GM12873 (cell line): ENCODE results near the gene ZNF804A.

ENCODE experiments used
- TF ChIP-seq, protein P1 (sequence below): IDR thresholded peaks from 2 replicates; pipeline ENCODE4 v1.5.1; 2012; ENCODE audit warnings: low read depth, mild to moderate bottlenecking, moderate library complexity, low read length, control low read depth; ENCODE audit not compliant: insufficient read depth; ENCODE audit errors: missing control alignments

ZNF804A gene

DNA sequence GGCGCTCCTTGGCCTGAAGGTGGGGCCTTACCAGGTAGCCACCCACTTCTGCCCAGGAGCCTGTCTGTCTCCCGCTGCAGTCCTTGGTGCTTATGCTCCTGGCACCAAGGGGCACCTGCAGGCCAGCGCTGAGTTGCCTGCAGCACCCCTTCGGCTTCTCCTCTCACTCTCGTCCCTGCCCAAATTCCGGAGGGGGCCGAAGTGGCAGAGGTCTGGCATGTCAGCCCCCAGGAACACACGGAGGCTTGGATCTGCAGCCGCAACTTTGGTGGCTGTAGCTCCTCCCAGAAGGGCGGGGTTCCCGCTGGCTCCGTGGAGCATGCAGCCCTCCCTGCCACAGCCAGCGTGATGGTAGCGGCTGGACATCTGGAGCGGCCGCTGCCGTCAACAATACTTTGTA is 37.7 kb upstream of the ZNF804A start:
- TF ChIP-seq, protein P1, sequence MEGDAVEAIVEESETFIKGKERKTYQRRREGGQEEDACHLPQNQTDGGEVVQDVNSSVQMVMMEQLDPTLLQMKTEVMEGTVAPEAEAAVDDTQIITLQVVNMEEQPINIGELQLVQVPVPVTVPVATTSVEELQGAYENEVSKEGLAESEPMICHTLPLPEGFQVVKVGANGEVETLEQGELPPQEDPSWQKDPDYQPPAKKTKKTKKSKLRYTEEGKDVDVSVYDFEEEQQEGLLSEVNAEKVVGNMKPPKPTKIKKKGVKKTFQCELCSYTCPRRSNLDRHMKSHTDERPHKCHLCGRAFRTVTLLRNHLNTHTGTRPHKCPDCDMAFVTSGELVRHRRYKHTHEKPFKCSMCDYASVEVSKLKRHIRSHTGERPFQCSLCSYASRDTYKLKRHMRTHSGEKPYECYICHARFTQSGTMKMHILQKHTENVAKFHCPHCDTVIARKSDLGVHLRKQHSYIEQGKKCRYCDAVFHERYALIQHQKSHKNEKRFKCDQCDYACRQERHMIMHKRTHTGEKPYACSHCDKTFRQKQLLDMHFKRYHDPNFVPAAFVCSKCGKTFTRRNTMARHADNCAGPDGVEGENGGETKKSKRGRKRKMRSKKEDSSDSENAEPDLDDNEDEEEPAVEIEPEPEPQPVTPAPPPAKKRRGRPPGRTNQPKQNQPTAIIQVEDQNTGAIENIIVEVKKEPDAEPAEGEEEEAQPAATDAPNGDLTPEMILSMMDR, result no peak

DNA sequence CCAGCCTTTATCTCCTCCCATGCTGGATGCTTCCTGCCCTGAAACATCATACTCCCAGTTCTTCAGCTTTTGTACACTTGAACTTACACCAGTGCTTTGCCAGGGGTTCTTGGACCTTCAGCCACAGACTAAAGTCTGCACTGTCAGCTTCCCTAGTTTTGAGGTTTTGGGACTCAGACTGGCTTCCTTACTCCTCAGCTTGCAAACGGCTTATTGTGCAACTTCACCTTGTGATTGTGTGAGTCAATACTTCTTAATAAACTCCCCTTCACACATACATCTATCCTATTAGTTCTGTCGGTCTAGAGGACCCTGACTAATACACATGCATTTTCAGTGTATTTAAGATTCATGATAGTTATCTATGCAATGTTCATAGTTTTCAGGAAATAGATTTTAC is 35.8 kb upstream of the ZNF804A start:
- TF ChIP-seq, protein P1, result no peak

DNA sequence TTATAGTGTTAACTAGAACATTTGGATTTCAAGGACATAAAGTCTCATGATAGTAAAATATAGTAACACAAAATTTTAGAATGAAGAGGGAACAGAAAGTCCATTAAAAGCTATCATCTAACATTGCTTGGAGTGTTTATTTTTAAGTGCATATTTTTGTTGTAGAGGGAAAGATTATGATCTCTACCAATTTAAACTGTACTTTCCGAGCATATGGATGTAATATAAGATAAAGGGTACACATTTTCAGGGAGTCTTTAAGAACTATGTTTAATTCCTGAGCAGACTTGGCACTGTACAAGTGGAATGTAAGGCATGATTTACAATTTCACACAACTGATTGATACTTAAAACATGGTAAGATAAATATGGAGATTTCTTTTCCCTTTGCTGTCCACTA is 34.2 kb upstream of the ZNF804A start:
- TF ChIP-seq, protein P1, result no peak

DNA sequence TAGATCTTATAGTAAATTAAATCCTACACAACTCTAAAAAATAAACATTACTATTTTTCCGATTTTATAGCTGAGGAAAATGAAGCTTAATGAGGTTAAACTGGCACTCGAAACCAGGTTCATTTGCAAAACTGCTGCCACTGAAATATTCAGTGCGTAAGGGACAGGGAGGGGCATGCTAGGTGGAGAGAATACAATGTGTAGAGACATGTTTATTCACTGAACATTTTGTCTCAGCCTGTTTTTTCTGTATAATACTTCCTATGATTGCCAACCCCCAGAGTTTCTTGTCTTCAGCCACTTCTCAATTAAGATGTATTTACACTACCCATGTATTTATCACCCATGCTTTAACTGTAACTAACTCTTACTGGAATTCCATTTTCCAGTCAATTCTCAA is 31.6 kb upstream of the ZNF804A start:
- TF ChIP-seq, protein P1, result no peak

DNA sequence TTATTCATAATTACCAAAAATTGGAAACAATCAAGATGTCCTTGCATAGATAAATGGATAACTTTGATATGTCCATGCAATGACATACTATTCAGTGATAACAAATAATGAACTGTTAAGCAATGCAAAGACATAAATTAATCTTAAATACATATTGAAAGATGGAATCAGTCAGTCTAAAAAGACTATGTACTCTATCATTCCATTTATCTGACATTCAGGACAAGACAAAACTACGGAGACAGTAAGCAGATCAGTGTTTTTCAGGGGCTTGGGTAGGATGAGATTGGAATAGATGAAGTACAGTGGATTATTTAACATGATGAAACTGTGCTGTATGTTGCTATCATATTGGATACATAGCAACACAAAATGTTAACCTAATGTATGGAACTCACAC is 21.3 kb upstream of the ZNF804A start:
- TF ChIP-seq, protein P1, result no peak

DNA sequence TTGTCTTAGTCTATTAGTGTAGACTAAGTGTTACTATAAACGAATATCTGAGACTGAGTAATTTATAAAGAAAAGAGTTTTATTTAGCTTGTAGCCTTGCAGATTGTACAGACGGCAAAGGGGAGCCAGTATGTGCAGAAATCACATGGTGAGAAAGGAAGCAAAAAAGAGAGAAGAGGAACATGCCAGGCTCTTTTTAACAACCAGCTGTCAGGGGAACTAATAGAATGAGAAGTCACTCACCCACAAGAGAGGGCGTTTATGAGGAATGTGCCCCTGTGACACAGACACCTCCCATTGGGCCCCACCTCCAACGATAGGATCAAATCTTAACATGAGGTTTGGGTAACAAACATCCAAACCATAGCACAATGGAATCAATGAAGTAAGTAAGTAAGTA is 20.6 kb upstream of the ZNF804A start:
- TF ChIP-seq, protein P1, result no peak

DNA sequence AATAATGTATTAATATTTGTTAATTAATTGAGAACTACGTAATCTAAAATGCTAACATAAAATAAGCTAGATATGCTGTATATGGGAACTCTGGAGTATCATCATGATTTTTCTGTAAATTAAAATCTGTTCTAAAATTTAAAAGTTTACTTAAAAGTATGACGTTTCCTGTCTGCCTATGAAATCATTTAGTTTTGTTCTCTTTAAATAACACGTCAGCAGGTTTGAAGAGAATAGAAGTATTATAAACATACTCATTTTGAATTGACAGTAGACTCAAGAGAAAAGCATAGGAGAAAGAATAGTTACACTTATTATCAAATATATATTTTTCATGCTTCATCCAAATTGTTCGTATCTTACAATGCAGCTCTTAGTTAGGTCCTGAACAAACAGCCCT is 19.1 kb upstream of the ZNF804A start:
- TF ChIP-seq, protein P1, result no peak

DNA sequence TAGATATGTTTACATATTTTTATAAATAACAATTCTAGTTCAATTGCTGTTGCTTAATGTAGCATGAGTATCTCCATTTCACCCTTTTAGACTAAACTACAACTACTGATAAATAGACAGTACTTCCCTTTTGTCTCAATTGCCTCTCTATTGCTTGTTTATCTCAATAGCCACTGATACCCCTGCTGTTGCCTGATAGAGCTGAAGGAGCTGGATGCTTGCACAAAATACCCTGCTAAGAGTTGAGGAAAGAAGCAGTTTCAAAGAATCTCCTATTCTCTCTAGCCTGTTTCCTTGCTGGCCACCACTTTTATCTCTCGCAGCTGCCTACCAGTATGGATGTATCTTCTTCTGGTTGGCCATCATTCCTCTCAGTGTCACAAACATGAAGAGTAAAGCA is 16.9 kb upstream of the ZNF804A start:
- TF ChIP-seq, protein P1, result no peak
